ENCODE results near the gene CDKN1B. TPM values are rescaled to one million over a fixed set of nuclear protein-coding genes. Genes with fewer than 3 reads are reported as not detected.

CDKN1B gene
- total and polyA plus RNA-seq, 2 of the 13 experiments (the other 11 are each of a cell fraction or from before 2014, with no cell fraction given): 20.1 to 37.2 TPM

- no peak for TF ChIP-seq ZNF101 (CRISPR knock-in tag; IDR thresholded peaks at IDR 0.05; ENCODE audit: borderline replicate concordance, low read depth)
- no peak for TF ChIP-seq ZNF142 (CRISPR knock-in tag; IDR thresholded peaks at IDR 0.05)
- TF ChIP-seq ZNF549 (CRISPR knock-in tag; IDR thresholded peaks at IDR 0.05): no peak
- no peak for TF ChIP-seq ZNF160 (CRISPR knock-in tag; IDR thresholded peaks at IDR 0.05)
- TF ChIP-seq SNAPC5 (CRISPR knock-in tag; IDR thresholded peaks at IDR 0.05; ENCODE audit: borderline replicate concordance): no peak
- no peak for TF ChIP-seq ZNF720 (CRISPR knock-in tag; IDR thresholded peaks at IDR 0.05)
- TF ChIP-seq ZNF546 (CRISPR knock-in tag; conservative IDR thresholded peaks at IDR 0.05): no peak
- TF ChIP-seq SIX4 (CRISPR knock-in tag; IDR thresholded peaks at IDR 0.05): no peak
- TF ChIP-seq THYN1 (CRISPR knock-in tag; IDR thresholded peaks at IDR 0.05; ENCODE audit: borderline replicate concordance, low read depth): no peak
- peak; percentile 43; the same call in 1 of the 2 replicates for TF ChIP-seq ZNF292 (CRISPR knock-in tag; IDR thresholded peaks at IDR 0.05; ENCODE audit: borderline replicate concordance, low read depth)
- TF ChIP-seq KDM1A (CRISPR knock-in tag; IDR thresholded peaks at IDR 0.05): no peak
- TF ChIP-seq RXRA (CRISPR knock-in tag; IDR thresholded peaks at IDR 0.05): no peak
- no peak for TF ChIP-seq MIXL1 (CRISPR knock-in tag; IDR thresholded peaks at IDR 0.05)
- TF ChIP-seq ZNF768 (CRISPR knock-in tag; IDR thresholded peaks at IDR 0.05): no peak
- no peak for TF ChIP-seq ZNF138 (CRISPR knock-in tag; IDR thresholded peaks at IDR 0.05; ENCODE audit: low read depth)
- 0 out of 2 replicates have a peak, but pooled peaks have one; percentile 10 for TF ChIP-seq ZNF652 (CRISPR knock-in tag; IDR thresholded peaks at IDR 0.05; ENCODE audit: borderline replicate concordance, low read depth)
- TF ChIP-seq RARG (CRISPR knock-in tag; IDR thresholded peaks at IDR 0.05; ENCODE audit: low read depth): no peak
- TF ChIP-seq ZSCAN30 (CRISPR knock-in tag; IDR thresholded peaks at IDR 0.05): no peak
- TF ChIP-seq ELF1 (CRISPR knock-in tag; IDR thresholded peaks at IDR 0.05): peak; percentile 16; the same call in 1 of the 2 replicates
- TF ChIP-seq ZBTB10 (CRISPR knock-in tag; IDR thresholded peaks at IDR 0.05; ENCODE audit: borderline replicate concordance): no peak
- peak; percentile 14 for TF ChIP-seq XRCC5 (optimal IDR thresholded peaks at IDR 0.05; ENCODE audit: low read length)
- TF ChIP-seq ZNF207 (IDR thresholded peaks at IDR 0.05; ENCODE audit: borderline replicate concordance): no peak
- TF ChIP-seq ZNF552 (CRISPR knock-in tag; IDR thresholded peaks at IDR 0.05; ENCODE audit: borderline replicate concordance): no peak
Observed at GRCh38 chr12:12696562-12697383, 20.4 kb upstream of the CDKN1B start (continued).
